Measurements from ENCODE around the gene BCL11B.

BCL11B gene

DNA sequence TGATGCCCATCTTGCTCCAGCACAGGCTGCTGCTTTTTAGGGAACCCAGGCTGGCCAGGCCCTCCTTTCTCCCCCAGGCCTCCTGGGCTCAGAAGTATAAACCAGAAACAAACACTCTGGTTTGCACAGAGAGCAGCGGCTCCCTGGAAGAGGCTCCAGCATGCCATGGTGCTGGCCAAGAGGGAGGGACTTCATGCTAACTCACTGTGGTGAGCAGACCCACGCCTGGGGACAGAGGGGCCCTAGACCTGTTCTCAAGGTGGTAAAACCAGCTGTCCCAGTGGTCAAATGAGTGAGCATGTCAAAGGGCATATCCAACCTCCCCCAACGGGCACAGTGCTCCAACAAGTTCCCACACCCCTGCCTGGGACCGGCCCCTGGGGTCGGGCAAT lies 15.5 kb downstream of the BCL11B start:
- TF ChIP-seq, protein P1, sequence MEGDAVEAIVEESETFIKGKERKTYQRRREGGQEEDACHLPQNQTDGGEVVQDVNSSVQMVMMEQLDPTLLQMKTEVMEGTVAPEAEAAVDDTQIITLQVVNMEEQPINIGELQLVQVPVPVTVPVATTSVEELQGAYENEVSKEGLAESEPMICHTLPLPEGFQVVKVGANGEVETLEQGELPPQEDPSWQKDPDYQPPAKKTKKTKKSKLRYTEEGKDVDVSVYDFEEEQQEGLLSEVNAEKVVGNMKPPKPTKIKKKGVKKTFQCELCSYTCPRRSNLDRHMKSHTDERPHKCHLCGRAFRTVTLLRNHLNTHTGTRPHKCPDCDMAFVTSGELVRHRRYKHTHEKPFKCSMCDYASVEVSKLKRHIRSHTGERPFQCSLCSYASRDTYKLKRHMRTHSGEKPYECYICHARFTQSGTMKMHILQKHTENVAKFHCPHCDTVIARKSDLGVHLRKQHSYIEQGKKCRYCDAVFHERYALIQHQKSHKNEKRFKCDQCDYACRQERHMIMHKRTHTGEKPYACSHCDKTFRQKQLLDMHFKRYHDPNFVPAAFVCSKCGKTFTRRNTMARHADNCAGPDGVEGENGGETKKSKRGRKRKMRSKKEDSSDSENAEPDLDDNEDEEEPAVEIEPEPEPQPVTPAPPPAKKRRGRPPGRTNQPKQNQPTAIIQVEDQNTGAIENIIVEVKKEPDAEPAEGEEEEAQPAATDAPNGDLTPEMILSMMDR (IDR thresholded peaks at IDR 0.05; ENCODE audit: low read length), result no peak
- no peak for TF ChIP-seq EZH2 (IDR thresholded peaks at IDR 0.05; ENCODE audit: borderline replicate concordance, low read length)

DNA sequence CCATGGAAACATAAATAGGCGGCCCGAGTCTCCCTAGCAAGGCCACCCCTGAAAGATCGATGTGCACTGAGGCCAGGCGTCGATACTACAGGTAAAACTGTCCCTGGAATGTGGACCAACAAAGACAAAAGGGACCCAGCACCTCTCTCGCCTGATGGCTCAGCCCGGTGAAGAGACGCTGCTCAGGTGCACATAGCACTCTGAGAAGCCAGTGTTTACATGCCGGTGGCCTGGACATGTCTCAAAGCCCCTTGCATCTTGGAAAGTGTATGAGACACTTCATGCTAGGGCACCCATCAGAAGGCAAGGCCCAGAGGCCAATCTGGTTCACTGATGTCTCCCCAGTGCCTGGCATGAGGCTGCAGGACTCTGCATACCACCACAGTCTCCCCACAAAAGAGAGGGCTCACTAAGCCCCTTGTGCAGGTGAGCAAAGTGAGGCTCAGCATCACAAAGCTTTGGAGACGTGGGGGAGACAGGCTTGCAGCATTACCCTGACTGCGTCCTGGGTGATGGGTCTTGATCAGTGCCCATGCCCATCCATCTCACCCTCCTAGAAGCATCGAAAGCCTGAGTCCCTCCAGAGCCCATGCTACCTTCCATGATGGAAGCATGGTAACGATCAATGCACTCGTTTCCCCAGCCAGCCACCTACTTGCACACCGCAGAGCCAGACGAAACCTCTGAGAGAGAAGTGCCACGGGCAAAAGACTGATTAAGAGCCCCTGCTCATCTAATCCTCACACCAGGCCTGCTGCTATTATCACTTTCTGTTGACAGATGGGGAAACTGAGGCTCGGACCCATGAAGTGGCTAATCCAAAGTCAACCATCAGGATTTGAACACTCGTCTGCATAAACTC lies 16.1 kb downstream of the BCL11B start:
- Histone ChIP-seq H3K36me3 (ENCODE audit: insufficient read depth, low read length) (no peaks in the 10 kb centered on the region), H3K27me3 (ENCODE audit: insufficient read depth, low read length) (0 out of 2 replicates have a peak, but pooled peaks cover 6% of the 10 kb centered on the region), H3K9me2 (ENCODE audit: low read depth, low read length) (no peaks in the 10 kb centered on the region), H3K4me1 (ENCODE audit: insufficient read depth, low read length, severe bottlenecking) (no peaks in the 10 kb centered on the region), H3K4me2 (ENCODE audit: low read length) (no peak overlapping the region), H3F3A (ENCODE audit: insufficient read depth, low read length) (no peaks in the 10 kb centered on the region), H3K9me3 (ENCODE audit: low read length) (no peaks in the 10 kb centered on the region), H3K9ac (ENCODE audit: low read length) (no peak overlapping the region), H3K4me3 (ENCODE audit: low read depth, low read length, poor library complexity, severe bottlenecking) (no peak overlapping the region), H4K20me1 (ENCODE audit: insufficient read depth, low read length) (no peaks in the 10 kb centered on the region), H3K27ac (ENCODE audit: low read depth, low read length, poor library complexity, severe bottlenecking) (no peak overlapping the region), H2AFZ (ENCODE audit: low read length) (no peak overlapping the region), H3K79me2 (ENCODE audit: insufficient read depth, low read length) (no peaks in the 10 kb centered on the region)
- TF ChIP-seq, protein P1 (IDR thresholded peaks at IDR 0.05; ENCODE audit: low read length), result no peak
- no peak for TF ChIP-seq EZH2 (IDR thresholded peaks at IDR 0.05; ENCODE audit: borderline replicate concordance, low read length)

More for the DNA sequence above, 15.5 kb downstream of the BCL11B start:
- Histone ChIP-seq H3K9me2 (ENCODE audit: low read depth, low read length) (no peaks in the 10 kb centered on the region), H3K27ac (ENCODE audit: low read depth, low read length, poor library complexity, severe bottlenecking) (no peak overlapping the region), H3K79me2 (ENCODE audit: insufficient read depth, low read length) (no peaks in the 10 kb centered on the region), H3F3A (ENCODE audit: insufficient read depth, low read length) (no peaks in the 10 kb centered on the region), H3K9me3 (ENCODE audit: low read length) (no peaks in the 10 kb centered on the region), H2AFZ (ENCODE audit: low read length) (no peak overlapping the region), H3K4me1 (ENCODE audit: insufficient read depth, low read length, severe bottlenecking) (no peaks in the 10 kb centered on the region), H3K4me3 (ENCODE audit: low read depth, low read length, poor library complexity, severe bottlenecking) (no peak overlapping the region), H3K4me2 (ENCODE audit: low read length) (no peak overlapping the region), H4K20me1 (ENCODE audit: insufficient read depth, low read length) (no peaks in the 10 kb centered on the region), H3K9ac (ENCODE audit: low read length) (no peak overlapping the region), H3K27me3 (ENCODE audit: insufficient read depth, low read length) (0 out of 2 replicates have a peak, but pooled peaks cover 6% of the 10 kb centered on the region), H3K36me3 (ENCODE audit: insufficient read depth, low read length) (no peaks in the 10 kb centered on the region)

DNA sequence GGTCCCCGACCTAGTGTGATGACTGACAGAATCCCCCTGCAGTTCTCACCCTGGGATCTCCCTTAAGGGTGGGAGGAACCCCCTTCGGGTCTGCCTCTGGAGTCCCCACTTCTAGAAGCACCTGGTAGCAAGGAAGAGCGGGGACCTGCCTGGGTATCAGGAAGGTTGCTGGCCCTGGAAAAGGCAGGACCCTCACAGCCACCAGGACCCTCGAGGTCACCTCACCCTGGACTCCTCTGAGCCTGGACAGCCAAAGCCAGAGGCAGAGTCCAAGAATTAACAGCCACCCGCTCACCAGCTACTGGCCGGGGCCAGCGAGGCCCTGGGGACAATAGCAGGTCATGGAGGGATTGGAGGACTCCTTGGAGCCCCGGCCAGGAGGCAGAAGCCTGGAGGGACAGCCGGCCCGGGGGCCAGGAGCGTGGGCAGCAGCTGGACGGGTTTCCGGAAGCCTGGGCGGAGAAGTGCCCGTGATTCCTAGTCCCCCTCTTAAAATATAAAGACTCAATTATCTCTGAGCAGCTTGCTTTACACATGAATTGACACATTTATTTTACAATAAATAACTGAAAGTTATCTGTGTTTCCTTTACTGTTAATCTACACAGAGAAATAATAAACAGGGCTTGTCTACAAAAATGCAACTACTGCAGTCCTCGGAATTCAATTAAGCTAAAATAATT lies 17.5 kb downstream of the BCL11B start:
- H3K27ac ChIP-seq (ENCODE audit: low read depth, low read length, poor library complexity, severe bottlenecking), result no peak overlapping the region
- no peak overlapping the region for H3K9ac ChIP-seq (ENCODE audit: low read length)
- no peaks in the 10 kb centered on the region for H3K79me2 ChIP-seq (ENCODE audit: insufficient read depth, low read length)
- H3K9me2 ChIP-seq (ENCODE audit: low read depth, low read length), result no peaks in the 10 kb centered on the region
- H3K36me3 ChIP-seq (ENCODE audit: insufficient read depth, low read length), result no peaks in the 10 kb centered on the region
- no peaks in the 10 kb centered on the region for H4K20me1 ChIP-seq (ENCODE audit: insufficient read depth, low read length)
- TF ChIP-seq EZH2 (IDR thresholded peaks at IDR 0.05; ENCODE audit: borderline replicate concordance, low read length), result no peak
- TF ChIP-seq, protein P1 (IDR thresholded peaks at IDR 0.05; ENCODE audit: low read length), result no peak
- H3K4me3 ChIP-seq (ENCODE audit: low read depth, low read length, poor library complexity, severe bottlenecking), result no peak overlapping the region
- H3K9me3 ChIP-seq (ENCODE audit: low read length), result no peaks in the 10 kb centered on the region
- H3F3A ChIP-seq (ENCODE audit: insufficient read depth, low read length), result no peaks in the 10 kb centered on the region
- 0 out of 2 replicates have a peak, but pooled peaks cover 6% of the 10 kb centered on the region for H3K27me3 ChIP-seq (ENCODE audit: insufficient read depth, low read length)
- H3K4me1 ChIP-seq (ENCODE audit: insufficient read depth, low read length, severe bottlenecking), result no peaks in the 10 kb centered on the region
- no peak overlapping the region for H3K4me2 ChIP-seq (ENCODE audit: low read length)
- H2AFZ ChIP-seq (ENCODE audit: low read length), result no peak overlapping the region
